SK-N-MC (cell line): ENCODE results near the gene NOTO.
"Not testable (repeated sequence)": the region's sequence is repeated elsewhere in the genome, so short reads cannot be mapped to it uniquely, and the experiment has no call there.

Experiments
- EZH2 ChIP-seq: fragments of 200-600 bp; sonication (generic); IDR thresholded peaks from one replicate; pipeline ENCODE4 v1.6.1; 2017; ENCODE audit warnings: antibody characterized with exemption
- FOXP2 ChIP-seq: optimal IDR thresholded peaks from 2 replicates; pipeline ENCODE3; 2011; ENCODE audit warnings: mild to moderate bottlenecking, moderate library complexity; ENCODE audit not compliant: insufficient read depth; ENCODE audit errors: extremely low read length, control extremely low read depth
- POLR2AphosphoS5 ChIP-seq: IDR thresholded peaks from 2 replicates; pipeline ENCODE4 v1.6.1; 2012; ENCODE audit warnings: mild to moderate bottlenecking, low read depth, low read length, borderline replicate concordance

- not testable (repeated sequence) for TF ChIP-seq POLR2AphosphoS5, EZH2, FOXP2
Measured at GRCh38 chr2:73170341-73170740, 32.0 kb upstream of the NOTO start.
